ENCODE data around the gene POGK.

The POGK gene

DNA sequence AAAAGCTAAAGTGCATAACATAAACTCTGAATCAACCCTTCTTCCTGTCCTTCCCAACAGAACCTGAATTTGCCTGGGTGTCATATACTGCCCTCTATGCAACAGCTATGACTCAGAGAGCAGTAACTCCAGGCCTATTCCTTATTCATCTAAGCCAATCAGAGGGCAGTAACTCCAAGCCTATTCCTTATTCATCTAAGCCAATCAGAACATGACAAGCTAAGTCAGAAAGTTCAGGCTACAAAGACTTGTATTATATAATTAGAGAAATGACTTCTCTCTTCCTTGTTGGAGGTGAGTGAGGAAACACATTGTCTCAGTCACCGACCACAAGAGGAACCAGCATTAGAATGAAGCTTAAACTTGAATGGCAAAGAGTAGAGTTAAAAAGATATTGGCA is 63.0 kb downstream of the POGK start:
- H3K4me1 ChIP-seq, result no peaks in the 10 kb centered on the region
- no peak for DNase-seq
- no peaks in the 10 kb centered on the region for H3K36me3 ChIP-seq
- peaks cover 3% of the 10 kb centered on the region; the same call in 1 of the 2 replicates for H3K9me3 ChIP-seq
- no peak for TF ChIP-seq CTCF (IDR thresholded peaks at IDR 0.05; ENCODE audit: low read depth, low read length)
- H3K4me3 ChIP-seq (ENCODE audit: low read depth, low read length), result no peak overlapping the region
- no peaks in the 10 kb centered on the region for H3K27me3 ChIP-seq

- H3K4me3 ChIP-seq (ENCODE audit: low read depth, low read length), result no peak overlapping the region
- H3K4me1 ChIP-seq, result no peaks in the 10 kb centered on the region
- no peaks in the 10 kb centered on the region for H3K27me3 ChIP-seq
- no peak for DNase-seq
- H3K9me3 ChIP-seq, result no peaks in the 10 kb centered on the region
- no peaks in the 10 kb centered on the region for H3K36me3 ChIP-seq
- TF ChIP-seq CTCF (IDR thresholded peaks at IDR 0.05; ENCODE audit: low read depth, low read length), result no peak
Observed at GRCh38 chr1:166903232-166903631, 64.0 kb downstream of the POGK start.

- Histone ChIP-seq H3K36me3 (no peaks in the 10 kb centered on the region), H3K4me3 (ENCODE audit: low read depth, low read length) (no peak overlapping the region), H3K4me1 (no peaks in the 10 kb centered on the region), H3K9me3 (no peaks in the 10 kb centered on the region), H3K27me3 (no peaks in the 10 kb centered on the region)
- DNase-seq, result no peak
- TF ChIP-seq CTCF (IDR thresholded peaks at IDR 0.05; ENCODE audit: low read depth, low read length), result no peak
Observed at GRCh38 chr1:166905136-166905535, 65.9 kb downstream of the POGK start.

- DNase-seq, result no peak
- Histone ChIP-seq H3K4me1 (no peaks in the 10 kb centered on the region), H3K4me3 (ENCODE audit: low read depth, low read length) (no peak overlapping the region), H3K27me3 (no peaks in the 10 kb centered on the region), H3K36me3 (no peaks in the 10 kb centered on the region), H3K9me3 (no peaks in the 10 kb centered on the region)
- TF ChIP-seq CTCF (IDR thresholded peaks at IDR 0.05; ENCODE audit: low read depth, low read length), result no peak
Observed at GRCh38 chr1:166905900-166906299, 66.6 kb downstream of the POGK start.

Measured in BE2C (cell line).